LHCN-M2 (cell line): ENCODE results near the gene MGMT. TPM values are rescaled to one million over a fixed set of nuclear protein-coding genes. Genes with fewer than 3 reads are reported as not detected.

Experiments
- DNase-seq: peaks from one replicate; pipeline ENCODE4 v3.0.0-alpha.2; 2012; ENCODE audit warnings: low read depth
- total RNA-seq: library from RNA; depleted of rRNA; stranded (reverse); fragments of >200 nt; gene quantifications from 2 replicates; pipeline ENCODE4 v1.2.3, GENCODE V29; 2014

Gene MGMT
- total RNA-seq, 1 experiment from 2014 or later = 33.2 TPM

- no peak for DNase-seq
These were observed 53.5 kb downstream of the MGMT start for GRCh38 chr10:129520440-129521080.

DNA sequence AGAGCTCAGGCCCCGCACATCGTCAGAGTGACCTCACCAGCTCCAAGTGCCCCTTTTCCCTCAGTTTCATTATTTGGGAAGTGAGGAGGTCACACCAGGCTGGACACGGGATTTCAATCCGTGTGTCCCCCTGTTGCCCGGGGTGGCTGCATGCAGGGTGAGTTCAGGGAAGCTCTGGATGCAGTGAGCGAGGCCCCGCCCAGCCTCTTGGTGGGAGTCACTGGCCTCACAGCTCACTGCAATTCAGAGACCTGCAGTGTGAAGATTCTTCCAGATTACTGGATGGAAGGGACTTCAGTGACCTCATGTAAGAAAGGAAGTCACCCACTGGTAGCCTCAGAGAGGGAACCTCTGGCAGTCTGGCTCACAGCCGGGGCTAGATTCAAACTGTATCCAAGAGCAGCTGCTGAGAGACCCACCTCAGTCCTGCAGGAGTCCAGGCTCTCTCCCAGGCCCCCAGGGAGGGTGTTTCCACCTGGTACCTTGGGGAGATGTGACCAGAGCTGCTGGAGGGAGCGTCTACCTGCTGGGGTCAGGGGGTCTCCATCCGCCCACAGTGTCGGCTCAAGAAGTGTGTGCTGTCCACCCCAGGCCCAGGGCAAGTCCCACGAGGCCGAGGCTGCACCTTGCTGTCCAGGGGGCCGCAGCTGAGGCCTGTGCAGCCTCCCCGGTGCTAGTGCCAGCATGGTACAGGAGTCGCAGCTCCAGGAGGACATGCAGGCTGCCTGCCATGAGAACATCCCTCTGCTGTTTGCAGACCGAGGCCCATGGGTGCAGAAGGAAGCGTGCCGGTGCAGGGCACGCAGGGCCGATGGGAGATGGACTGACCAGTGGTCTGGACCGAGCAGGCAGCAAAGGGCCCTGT is 54.4 kb downstream of the MGMT start:
- no peak for DNase-seq

GRCh38 chr10:129522041-129522585 is 55.1 kb downstream of the MGMT start:
- no peak for DNase-seq

- DNase-seq = no peak
These were observed 56.1 kb downstream of the MGMT start for GRCh38 chr10:129523031-129523722.

- DNase-seq = no peak
These were observed 56.8 kb downstream of the MGMT start for GRCh38 chr10:129523723-129524316.

DNA sequence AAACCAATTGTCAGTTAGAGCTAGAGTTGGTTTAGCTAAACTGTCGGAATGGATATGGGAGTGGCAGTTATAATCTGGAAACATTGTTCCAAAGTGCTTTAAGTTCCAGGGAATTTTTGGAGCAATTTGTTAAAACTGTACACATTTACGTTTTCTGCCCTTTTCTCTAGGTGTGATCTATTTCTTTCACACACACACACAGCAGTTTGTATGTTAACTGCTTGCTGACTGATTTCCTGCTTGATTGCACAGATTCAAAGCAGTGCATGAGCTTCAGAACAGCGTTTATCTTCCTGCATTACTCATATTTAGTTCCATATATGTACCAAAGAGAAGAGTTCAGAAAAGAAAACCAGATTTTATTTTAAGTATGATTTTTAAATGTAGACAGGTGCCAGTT is 57.9 kb downstream of the MGMT start:
- DNase-seq = no peak

GRCh38 chr10:129525401-129525801 is 58.4 kb downstream of the MGMT start:
- DNase-seq = peak; percentile 27

DNA sequence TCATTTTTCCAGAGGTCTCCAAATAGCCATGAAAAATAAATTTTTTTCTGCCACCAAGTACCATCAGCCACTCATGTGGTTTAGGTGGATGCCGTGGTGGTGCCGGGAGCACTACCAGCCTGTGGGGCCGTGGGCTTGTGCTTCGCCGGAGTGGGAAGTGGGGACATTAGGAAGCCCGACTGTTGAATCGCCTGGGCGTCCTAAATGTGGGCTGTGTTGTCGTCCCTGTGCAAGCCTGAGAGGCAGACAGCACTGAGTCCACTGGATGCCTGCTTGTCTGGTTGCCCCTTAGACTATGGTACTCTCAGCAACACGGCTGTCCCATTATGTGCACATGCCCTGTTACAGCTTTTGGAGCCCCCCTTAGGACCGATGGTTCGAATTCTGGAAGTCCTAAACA is 59.9 kb downstream of the MGMT start:
- DNase-seq = no peak

- DNase-seq = no peak
These were observed 61.4 kb downstream of the MGMT start for GRCh38 chr10:129528376-129528978.

GRCh38 chr10:129530581-129530980 is 63.5 kb downstream of the MGMT start:
- no peak for DNase-seq

- DNase-seq = peak; percentile 37
These were observed 64.3 kb downstream of the MGMT start for GRCh38 chr10:129531195-129531968.

GRCh38 chr10:129531969-129532660 is 65.1 kb downstream of the MGMT start:
- peak; percentile 27 for DNase-seq

DNA sequence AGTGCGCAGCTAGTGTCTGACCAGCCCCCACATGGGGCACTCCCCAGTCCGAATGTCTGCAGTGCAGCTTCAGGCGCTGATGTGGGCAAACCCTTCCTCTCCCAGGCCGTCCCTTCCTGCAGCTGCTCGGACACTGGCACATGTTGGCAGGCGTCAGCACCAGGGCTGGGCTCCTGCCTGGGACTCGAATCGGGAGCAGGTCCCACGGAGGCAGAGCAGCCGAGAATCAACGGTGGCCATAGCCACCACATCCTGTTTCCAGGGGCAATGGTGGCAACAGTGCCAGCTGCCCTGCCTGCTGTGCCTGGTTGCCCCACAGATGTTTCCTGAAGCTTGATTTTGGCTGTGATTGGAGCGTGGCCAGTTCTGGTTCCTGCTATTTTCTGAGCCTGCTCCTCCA is 65.8 kb downstream of the MGMT start:
- DNase-seq = peak; percentile 50

- DNase-seq = no peak
These were observed 66.2 kb downstream of the MGMT start for GRCh38 chr10:129533281-129533680.

DNA sequence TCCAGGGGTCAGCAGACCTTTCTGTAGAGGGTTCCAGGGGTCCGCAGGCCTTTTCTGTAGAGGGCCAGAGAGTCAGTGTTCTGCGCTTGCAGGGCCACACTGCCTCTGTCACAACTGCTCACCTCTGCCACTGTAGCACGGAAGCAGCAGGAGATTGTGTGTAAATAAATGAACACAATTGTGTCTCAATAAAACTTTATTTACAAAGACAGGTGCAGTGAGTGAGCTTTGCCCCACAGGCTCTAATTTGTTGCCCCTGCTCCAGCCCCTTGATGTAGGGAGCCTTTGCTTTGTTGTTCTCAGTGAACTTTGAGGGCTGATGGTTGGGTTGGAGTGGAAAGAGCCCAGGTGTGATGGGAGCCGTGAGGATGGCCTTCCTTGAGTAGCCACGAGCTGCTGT is 67.8 kb downstream of the MGMT start:
- no peak for DNase-seq

GRCh38 chr10:129536336-129536735 is 69.3 kb downstream of the MGMT start:
- no peak for DNase-seq

DNA sequence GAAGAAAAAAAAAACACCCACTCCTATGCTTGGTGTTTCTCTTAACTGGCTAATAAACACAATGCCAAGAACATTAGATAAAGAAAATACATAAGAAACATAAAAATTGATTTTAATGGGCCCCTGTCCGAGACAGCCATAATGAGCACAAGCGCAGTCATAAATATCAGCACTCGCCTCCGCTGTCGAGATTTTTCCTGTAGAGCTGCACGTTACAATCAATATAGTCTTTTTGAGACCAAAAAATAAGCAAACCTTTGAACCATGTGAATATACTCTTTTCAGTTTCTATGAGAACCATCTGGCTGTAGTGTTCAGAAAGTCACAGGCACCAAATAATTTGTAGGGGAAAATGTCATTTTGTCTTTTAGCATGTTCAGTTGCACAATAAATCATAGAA is 70.1 kb downstream of the MGMT start:
- DNase-seq = no peak

- no peak for DNase-seq
These were observed 71.2 kb downstream of the MGMT start for GRCh38 chr10:129538236-129538635.

- DNase-seq = no peak
These were observed 74.2 kb downstream of the MGMT start for GRCh38 chr10:129541200-129541599.
